Measurements from ENCODE around the gene MAP6. TPM values are rescaled to one million over a fixed set of nuclear protein-coding genes. Genes with fewer than 3 reads are reported as not detected.
"Not testable (repeated sequence)": the region's sequence is repeated elsewhere in the genome, so short reads cannot be mapped to it uniquely, and the experiment has no call there.

MAP6 gene
- total RNA-seq = 4.9 TPM
- long read RNA-seq, full-length matches to known transcripts = 15 of 15 reads
- long read RNA-seq, partial matches to known transcripts = 0 of 15 reads
- long read RNA-seq, other reads (novel, unspliced or antisense) = 0 of 15 reads

- intact Hi-C loops (cut with DNase I) = loop anchor here (10.0 kb wide), 1 partner anchor 124 kb away; no protein-coding TSS in a partner anchor
- ATAC-seq (ENCODE audit: poor library complexity) (peak; percentile 58), DNase-seq (peak; percentile 50)
Measured at GRCh38 chr11:75668451-75669297, at the start of gene MAP6. MAP6 (minus strand) TSS chr11:75669038; CDS start chr11:75668369, 669 bp downstream.

DNA sequence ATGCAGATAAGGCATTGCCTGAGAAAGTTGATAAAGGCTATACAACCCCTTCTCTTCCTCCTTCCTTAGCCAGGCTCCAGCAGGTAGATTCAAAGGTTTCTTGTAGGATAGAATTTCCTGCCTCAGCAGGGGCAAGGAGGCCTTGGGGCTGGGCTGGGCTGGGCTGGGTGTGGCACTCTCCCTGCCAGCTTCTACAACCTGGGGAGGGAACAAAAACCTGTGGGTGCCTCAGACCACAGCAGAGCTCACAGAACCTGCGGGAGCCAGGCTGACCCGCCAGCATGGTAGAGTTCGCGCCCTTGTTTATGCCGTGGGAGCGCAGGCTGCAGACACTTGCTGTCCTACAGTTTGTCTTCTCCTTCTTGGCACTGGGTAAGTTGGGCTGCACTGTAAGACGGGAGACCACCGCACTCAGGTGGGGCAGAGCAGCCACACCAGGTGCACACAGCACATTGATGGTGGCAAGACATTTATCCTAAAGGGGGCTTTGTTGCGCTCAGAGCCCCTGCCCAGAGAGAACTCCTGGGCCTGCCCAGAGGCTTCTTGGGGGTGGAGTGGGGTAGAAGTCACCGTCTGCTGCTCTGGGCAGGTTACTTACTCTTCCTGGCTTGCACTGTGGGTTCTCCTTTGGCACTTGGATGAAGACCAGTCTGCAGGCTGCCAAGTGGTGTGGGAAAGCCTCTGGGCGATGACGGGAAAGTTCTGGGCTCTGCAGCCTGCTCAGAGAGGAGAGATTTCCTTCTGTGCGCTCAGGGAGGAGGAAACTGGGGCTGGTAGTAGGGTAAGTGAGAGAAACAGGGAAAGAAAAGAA, 49.0 kb upstream of the MAP6 start, which contains the start of gene MOGAT2:
Gene MOGAT2, plus strand, starts transcription at position 231 of the 811 bp plus-strand sequence. Its CDS starts 51 bp downstream, at position 282.
- intact Hi-C loops (cut with DNase I) = loop anchor here (10.0 kb wide), 1 partner anchor 47 kb away; the partner anchor contains the start of gene DGAT2

DNA sequence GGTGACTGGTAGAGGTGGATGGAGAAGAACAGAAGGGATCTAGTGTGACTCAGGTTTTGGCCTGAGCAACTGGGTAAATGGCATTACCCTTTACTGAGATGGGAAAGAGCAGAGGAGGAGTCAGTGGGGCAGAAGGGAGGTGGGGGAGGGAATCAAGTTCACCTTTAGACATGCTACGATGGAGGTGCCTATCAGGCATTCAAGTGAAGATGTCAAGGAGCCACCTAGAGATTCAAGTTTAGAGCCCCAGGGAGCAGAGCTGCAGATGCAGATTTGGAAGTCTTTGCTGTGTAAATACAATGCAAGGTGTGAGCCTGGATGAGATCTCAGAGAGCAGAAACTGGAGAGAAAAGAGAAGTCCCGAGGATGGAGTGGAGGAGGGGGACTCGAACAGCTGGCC, 47.8 kb upstream of the MAP6 start:
- intact Hi-C loops (cut with DNase I) = loop anchor here (10.0 kb wide), 1 partner anchor 48 kb away; the partner anchor contains the start of gene DGAT2
- DNase-seq = no peak
- no peak for ATAC-seq (ENCODE audit: poor library complexity)

More for the DNA sequence above, 49.0 kb upstream of the MAP6 start, which contains the start of gene MOGAT2:
- ATAC-seq (ENCODE audit: poor library complexity) (peak; percentile 82), DNase-seq (no peak)

GRCh38 chr11:75715688-75716087, 46.9 kb upstream of the MAP6 start:
- intact Hi-C loops (cut with DNase I) = loop anchor here (10.0 kb wide), 1 partner anchor 49 kb away; the partner anchor contains the start of gene DGAT2
- ATAC-seq (ENCODE audit: poor library complexity) (no peak), DNase-seq (no peak)

DNA sequence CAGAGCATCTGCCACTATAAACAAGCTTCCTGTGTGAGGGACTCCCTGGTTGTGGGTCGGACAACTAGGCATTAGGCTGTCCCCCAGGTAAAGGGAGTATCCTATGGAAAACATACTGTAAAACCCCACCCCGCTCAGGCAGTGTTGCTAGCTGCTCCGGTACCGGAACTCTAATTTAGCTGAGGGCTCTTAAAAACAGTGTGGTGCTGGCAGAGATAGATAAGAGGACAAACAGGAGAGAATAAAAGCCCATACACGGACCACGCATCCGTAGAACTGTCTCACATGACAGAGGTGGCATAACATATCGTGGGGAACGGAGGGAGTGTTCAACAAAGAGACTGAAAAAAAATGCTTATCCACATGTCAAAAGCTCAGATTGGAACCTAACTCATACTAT, 45.4 kb upstream of the MAP6 start:
- ATAC-seq (ENCODE audit: poor library complexity) = no peak
- intact Hi-C loops (cut with DNase I) = loop anchor here (10.0 kb wide), 1 partner anchor 51 kb away; the partner anchor contains the start of gene DGAT2
- no peak for DNase-seq

- intact Hi-C loops (cut with DNase I) = loop anchor here (5.0 kb wide), 1 partner anchor 159 kb away; no protein-coding TSS in a partner anchor
- ATAC-seq (ENCODE audit: poor library complexity) = peak; percentile 98
- peak; percentile 80 for DNase-seq
Measured at GRCh38 chr11:75706260-75706729, 37.5 kb upstream of the MAP6 start.

DNA sequence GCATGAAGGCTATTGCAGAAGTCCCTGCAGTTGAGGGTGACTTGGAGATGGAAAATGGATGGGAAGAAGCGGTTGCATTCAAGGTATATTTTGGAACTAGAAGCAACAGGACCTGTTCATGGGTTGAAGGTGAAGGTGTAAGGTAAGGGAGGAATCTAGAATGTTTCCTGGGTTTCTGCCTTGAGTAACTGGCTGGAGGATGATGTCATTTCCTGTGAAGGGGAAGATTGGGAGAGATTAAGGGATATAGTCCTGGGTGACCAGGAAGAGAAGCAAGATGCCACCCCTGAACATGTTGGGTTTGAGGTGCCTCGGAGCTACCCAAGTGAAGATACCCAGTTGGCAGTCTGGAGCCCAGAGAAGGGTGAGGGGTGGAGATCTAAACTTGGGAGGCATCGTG, 36.7 kb upstream of the MAP6 start:
- no peak for ATAC-seq (ENCODE audit: poor library complexity)
- intact Hi-C loops (cut with DNase I) = loop anchor here (5.0 kb wide), 1 partner anchor 158 kb away; no protein-coding TSS in a partner anchor
- DNase-seq = no peak

GRCh38 chr11:75703695-75704237, 34.9 kb upstream of the MAP6 start:
- ATAC-seq (ENCODE audit: poor library complexity) (no peak), DNase-seq (no peak)
- intact Hi-C loops (cut with DNase I) = no loop called here

- intact Hi-C loops (cut with DNase I) = no loop called here
- peak; percentile 89 for ATAC-seq (ENCODE audit: poor library complexity)
- no peak for DNase-seq
Measured at GRCh38 chr11:75700940-75701339, 32.1 kb upstream of the MAP6 start.

DNA sequence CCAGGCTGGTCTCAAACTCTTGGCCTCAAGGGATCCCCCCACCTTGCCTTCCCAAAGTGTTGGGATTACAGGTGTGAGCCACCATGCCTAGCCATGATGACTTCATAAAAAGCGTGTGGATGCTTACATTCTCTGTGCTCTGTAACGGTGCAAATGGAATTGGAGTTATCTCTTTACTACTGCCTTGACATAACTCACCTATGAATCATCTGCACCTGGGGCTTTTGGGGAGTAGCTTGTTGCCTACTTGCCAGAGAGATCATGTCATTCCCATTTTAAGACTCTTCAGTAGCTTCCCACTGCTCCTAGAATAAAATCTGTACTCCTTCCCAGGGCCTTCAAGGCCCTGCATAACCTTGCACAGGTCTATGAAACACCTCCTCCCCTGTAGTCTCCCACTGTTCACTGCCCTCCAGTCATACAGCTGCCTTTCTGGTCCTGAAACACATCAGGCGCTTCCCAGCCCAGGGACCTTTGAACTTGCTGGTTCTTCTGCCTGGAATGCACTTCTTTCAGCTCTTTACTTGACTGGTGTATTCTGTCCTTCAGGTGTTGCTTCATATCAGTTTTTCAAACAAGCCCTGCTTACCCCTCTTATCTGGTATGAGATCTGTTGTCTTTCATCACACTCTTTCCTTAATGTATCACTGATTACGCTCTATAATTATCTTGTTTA, 29.2 kb upstream of the MAP6 start:
- no peak for DNase-seq
- ATAC-seq (ENCODE audit: poor library complexity) = no peak
- intact Hi-C loops (cut with DNase I) = no loop called here

- DNase-seq = no peak
- intact Hi-C loops (cut with DNase I) = no loop called here
- ATAC-seq (ENCODE audit: poor library complexity) = no peak
Measured at GRCh38 chr11:75691804-75692203, 23.0 kb upstream of the MAP6 start.

DNA sequence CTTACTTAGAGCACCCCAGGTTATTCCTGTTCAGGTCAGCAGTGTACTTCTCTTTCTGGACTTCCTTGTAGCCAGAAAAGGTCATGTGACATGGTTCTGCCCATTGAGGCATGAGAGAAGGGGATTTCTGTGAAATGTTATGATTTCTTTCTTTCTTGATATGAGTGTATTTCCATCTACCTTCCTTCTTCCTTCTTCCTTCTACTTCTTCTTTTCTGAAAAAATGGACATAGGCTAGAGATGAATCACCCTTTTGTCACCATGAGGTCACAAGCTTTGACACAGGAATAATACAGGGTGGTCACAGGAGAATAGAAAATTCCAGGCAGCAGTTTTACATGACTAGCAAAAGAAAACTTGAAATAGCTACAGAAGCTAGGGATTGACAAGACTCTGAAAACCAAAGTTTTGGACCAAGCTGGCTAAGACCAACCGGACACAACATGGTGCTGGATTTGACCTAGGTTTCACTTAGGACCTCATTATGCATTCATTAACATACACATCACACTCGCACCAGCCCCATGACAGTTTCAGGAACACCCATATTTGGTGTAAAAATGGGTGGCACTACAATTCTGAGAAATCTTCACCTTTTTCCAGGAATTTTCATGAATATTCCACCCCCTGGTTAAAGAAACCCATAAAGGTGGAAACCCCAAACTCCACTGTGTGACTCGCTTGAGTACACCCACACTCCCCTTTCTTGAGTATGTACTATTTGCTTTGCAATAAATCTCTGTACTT, 21.2 kb upstream of the MAP6 start:
- intact Hi-C loops (cut with DNase I) = no loop called here
- ATAC-seq (ENCODE audit: poor library complexity) = no peak
- DNase-seq = no peak

DNA sequence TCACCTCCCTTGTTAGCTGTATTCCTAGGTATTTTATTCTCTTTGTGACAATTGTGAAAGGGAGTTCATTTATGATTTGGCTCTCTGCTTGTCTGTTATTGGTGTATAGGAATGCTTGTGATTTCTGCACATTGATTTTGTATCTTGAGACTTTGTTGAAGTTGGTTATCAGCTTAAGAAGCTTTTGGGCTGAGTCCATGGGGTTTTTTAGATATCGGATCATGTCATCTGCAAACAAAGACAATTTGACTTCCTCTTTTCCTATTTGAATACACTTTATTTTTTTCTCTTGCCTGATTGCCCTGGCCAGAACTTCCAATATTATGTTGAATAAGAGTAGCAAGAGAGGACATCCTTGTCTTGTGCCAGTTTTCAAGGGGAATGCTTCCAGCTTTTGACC, 15.0 kb upstream of the MAP6 start:
- ATAC-seq (ENCODE audit: poor library complexity); intact Hi-C loops (cut with DNase I); DNase-seq: not testable (repeated sequence)

- ATAC-seq (ENCODE audit: poor library complexity) = no peak
- intact Hi-C loops (cut with DNase I) = no loop called here
Measured at GRCh38 chr11:75679566-75679965, 10.7 kb upstream of the MAP6 start.

GRCh38 chr11:75678620-75679259, 9.9 kb upstream of the MAP6 start:
- intact Hi-C loops (cut with DNase I) = no loop called here
- DNase-seq (no peak), ATAC-seq (ENCODE audit: poor library complexity) (no peak)

More at GRCh38 chr11:75679566-75679965, 10.7 kb upstream of the MAP6 start:
- no peak for DNase-seq

GRCh38 chr11:75677909-75678308, 9.1 kb upstream of the MAP6 start:
- ATAC-seq (ENCODE audit: poor library complexity) (no peak), DNase-seq (no peak)
- intact Hi-C loops (cut with DNase I) = no loop called here

- intact Hi-C loops (cut with DNase I) = no loop called here
- ATAC-seq (ENCODE audit: poor library complexity) = no peak
- no peak for DNase-seq
Measured at GRCh38 chr11:75677275-75677674, 8.4 kb upstream of the MAP6 start.

Data from Right ventricle myocardium superior (tissue), 1 donor.